HG02678 (cell line): ENCODE results near the gene GLA.

Experiments
- ATAC-seq: cut with Tn5 transposase; IDR thresholded peaks from one replicate; pipeline ENCODE4 v1.9.1; 2021; ENCODE audit warnings: mild to moderate bottlenecking, moderate library complexity; ENCODE audit not compliant: unreplicated experiment

The GLA gene

GRCh38 chrX:101398694-101399093 is 9.0 kb downstream of the GLA start:
- ATAC-seq: no peak

GRCh38 chrX:101397779-101398178 is 9.9 kb downstream of the GLA start:
- no peak for ATAC-seq

- no peak for ATAC-seq
Observed at GRCh38 chrX:101395789-101396188, 11.9 kb downstream of the GLA start.

- no peak for ATAC-seq
Observed at GRCh38 chrX:101394372-101394771, 13.4 kb downstream of the GLA start.

- ATAC-seq: no peak
Observed at GRCh38 chrX:101393530-101394305, 14.0 kb downstream of the GLA start.

GRCh38 chrX:101391831-101392230 is 15.9 kb downstream of the GLA start:
- ATAC-seq: no peak

GRCh38 chrX:101390664-101391525 is 16.8 kb downstream of the GLA start, which contains the start of gene RPL36A:
Gene RPL36A (plus strand): TSS chrX:101391011. CDS start chrX:101391044, 33 bp downstream.
- peak; percentile 83 for ATAC-seq

- no peak for ATAC-seq
Observed at GRCh38 chrX:101388604-101389003, 19.1 kb downstream of the GLA start.

- ATAC-seq: no peak
Observed at GRCh38 chrX:101386542-101386885, 21.2 kb downstream of the GLA start.

- ATAC-seq: peak; percentile 63
Observed at GRCh38 chrX:101385795-101386541, 21.8 kb downstream of the GLA start, which contains the start of gene BTK. Gene BTK (minus strand): TSS chrX:101386191. CDS start chrX:101375284, 10,907 bp downstream.

GRCh38 chrX:101385026-101385684 is 22.6 kb downstream of the GLA start:
- ATAC-seq: no peak

GRCh38 chrX:101383679-101384205 is 24.0 kb downstream of the GLA start:
- ATAC-seq: peak; percentile 71

GRCh38 chrX:101377547-101377946 is 30.2 kb downstream of the GLA start:
- no peak for ATAC-seq

- peak; percentile 62 for ATAC-seq
Observed at GRCh38 chrX:101370888-101371504, 36.7 kb downstream of the GLA start.

- no peak for ATAC-seq
Observed at GRCh38 chrX:101369687-101370086, 38.0 kb downstream of the GLA start.

GRCh38 chrX:101368800-101369199 is 38.9 kb downstream of the GLA start:
- no peak for ATAC-seq

GRCh38 chrX:101365301-101365795 is 42.4 kb downstream of the GLA start:
- ATAC-seq: no peak

GRCh38 chrX:101362757-101363156 is 45.0 kb downstream of the GLA start:
- ATAC-seq: no peak

GRCh38 chrX:101362116-101362515 is 45.6 kb downstream of the GLA start:
- ATAC-seq: no peak

- no peak for ATAC-seq
Observed at GRCh38 chrX:101360390-101360789, 47.3 kb downstream of the GLA start.
